GM12878 (cell line): ENCODE results near the gene MORC1. TPM values are rescaled to one million over a fixed set of nuclear protein-coding genes. Genes with fewer than 3 reads are reported as not detected.

Source experiments
- ATAC-seq: fragments of 200-7000 bp; cut with Tn5 transposase; 3 replicates; pipeline ENCODE4 v1.9.1; 2020; ENCODE audit warnings: mild to moderate bottlenecking, moderate library complexity
- BruUV-seq: library from RNA; stranded (reverse); fragments of 400-500 nt; replicated peaks from 2 replicates; lab custom pipeline; 2021; lab: Mats Ljungman, UMichigan
- CTCF ChIA-PET: fragments of 300-600 bp; sonication (Branson Sonifier 250); formaldehyde crosslinking; extraction: SDS; loops from one replicate; lab custom pipeline; 2021; ENCODE audit warnings: inconsistent platforms; lab: Yijun Ruan, JAX
- POLR2A ChIA-PET: fragments of 350-600 bp; formaldehyde crosslinking; extraction: SDS; loops from one replicate; lab custom pipeline; 2021; ENCODE audit warnings: inconsistent platforms; lab: Charles Lee
- RAD21 ChIA-PET: fragments of 300-600 bp; sonication (Branson Sonifier 250); formaldehyde crosslinking; loops from one replicate; lab custom pipeline; 2023; ENCODE audit warnings: antibody characterized with exemption; ENCODE audit not compliant: unreplicated experiment; lab: Charles Lee
- SMC1A ChIA-PET: fragments of 300-600 bp; sonication (Branson Sonifier 250); formaldehyde crosslinking; loops from one replicate; lab custom pipeline; 2023; ENCODE audit not compliant: unreplicated experiment, uncharacterized antibody; lab: Charles Lee
- DNase-seq: peaks from one replicate; pipeline ENCODE4 v3.0.0-alpha.2; 2011; ENCODE audit warnings: low read depth, low spot score
- FAIRE-seq: peaks from 3 replicates; lab custom pipeline; 2011; peaks lifted over from hg19 to GRCh38; lab: Jason Lieb, UNC
- H2AFZ ChIP-seq: 2 replicates; pipeline ENCODE4 v1.6.0; 2011; ENCODE audit warnings: low read depth, low read length, control low read depth; ENCODE audit not compliant: control insufficient read depth
- H3K27ac ChIP-seq: 2 replicates; pipeline ENCODE4 v1.5.1; 2011; ENCODE audit warnings: control low read depth; ENCODE audit not compliant: control insufficient read depth, insufficient read depth
- H3K27me3 ChIP-seq, 2 experiments: replicated peaks in 1 of 2; 2 replicates each; pipeline versions ENCODE4 v1.6.0 to v1.6.1; 2011; ENCODE audit warnings: low read length in 1 of 2; ENCODE audit not compliant: control insufficient read depth in 2 of 2, insufficient read depth in 2 of 2
- H3K36me3 ChIP-seq, 2 experiments: 2 replicates each; pipeline ENCODE4 v1.5.1; 2011; ENCODE audit warnings: low read length in 1 of 2; ENCODE audit not compliant: control insufficient read depth in 2 of 2, insufficient read depth in 2 of 2
- H3K4me1 ChIP-seq: 2 replicates; pipeline ENCODE4 v1.6.1; 2011; ENCODE audit warnings: mild to moderate bottlenecking, low read length, moderate library complexity, mixed read lengths; ENCODE audit not compliant: control insufficient read depth, insufficient read depth
- H3K4me2 ChIP-seq: 2 replicates; pipeline ENCODE4 v1.6.0; 2011; ENCODE audit warnings: control low read depth; ENCODE audit not compliant: control insufficient read depth, insufficient read depth
- H3K4me3 ChIP-seq: fragments of 200-600 bp; sonication (generic); 2 replicates; pipeline ENCODE4 v1.5.1; 2016
- H3K79me2 ChIP-seq: 2 replicates; pipeline ENCODE4 v1.6.0; 2011; ENCODE audit warnings: low read length; ENCODE audit not compliant: control insufficient read depth, insufficient read depth
- H3K9ac ChIP-seq: 2 replicates; pipeline ENCODE4 v1.8.0; 2011; ENCODE audit warnings: low read length, control low read depth, mixed read lengths; ENCODE audit not compliant: control insufficient read depth, insufficient read depth
- H3K9me3 ChIP-seq: replicated peaks from 3 replicates; pipeline ENCODE4 v1.5.1; 2011; ENCODE audit warnings: mild to moderate bottlenecking, low read length; ENCODE audit not compliant: control insufficient read depth, insufficient read depth
- H4K20me1 ChIP-seq: 2 replicates; pipeline ENCODE4 v1.6.0; 2011; ENCODE audit not compliant: control insufficient read depth, insufficient read depth
- CBFB ChIP-seq: IDR thresholded peaks from 2 replicates; pipeline ENCODE4 v1.6.1; 2016; ENCODE audit warnings: antibody characterized with exemption, low read depth
- CUX1 ChIP-seq: IDR thresholded peaks from 2 replicates; pipeline ENCODE4 v1.6.1; 2012; ENCODE audit warnings: improper control_type of control experiment, low read depth, low read length; ENCODE audit not compliant: insufficient replicate concordance
- JUND ChIP-seq: IDR thresholded peaks from 2 replicates; pipeline ENCODE4 v1.6.1; 2012; ENCODE audit warnings: low read depth, mild to moderate bottlenecking, low read length, improper control_type of control experiment, moderate library complexity
- MYB ChIP-seq: fragments of 150-350 bp; IDR thresholded peaks from 2 replicates; pipeline ENCODE4 v1.6.1; 2014; ENCODE audit warnings: mild to moderate bottlenecking, low read depth, low read length, borderline replicate concordance
- NRF1 ChIP-seq: conservative IDR thresholded peaks from 2 replicates; pipeline ENCODE4 v1.6.1; 2011; ENCODE audit warnings: mild to moderate bottlenecking, low read depth, low read length, improper control_type of control experiment
- RB1 ChIP-seq: fragments of 450-650 bp; formaldehyde crosslinking; IDR thresholded peaks from 2 replicates; pipeline ENCODE4 v1.6.1; 2017; ENCODE audit warnings: mild to moderate bottlenecking, borderline replicate concordance
- SIN3A ChIP-seq: IDR thresholded peaks from 2 replicates; pipeline ENCODE4 v1.6.1; 2012; ENCODE audit warnings: low read depth, low read length, improper control_type of control experiment
- SIX5 ChIP-seq: IDR thresholded peaks from 2 replicates; pipeline ENCODE4 v1.6.1; 2011; ENCODE audit warnings: mild to moderate bottlenecking, low read depth, low read length, moderate library complexity; ENCODE audit not compliant: severe bottlenecking
- ZZZ3 ChIP-seq: IDR thresholded peaks from 2 replicates; pipeline ENCODE4 v1.6.1; 2011; ENCODE audit warnings: low read depth; ENCODE audit not compliant: control insufficient read depth, insufficient read length
- WGBS: methylation state at CpG from one replicate; pipeline ENCODE4 v1.1.6; 2016; ENCODE audit warnings: low lambda C conversion rate; ENCODE audit not compliant: insufficient replicate concordance, insufficient coverage; ENCODE audit errors: missing lambda C conversion rate; 5-methylcytosine and 5-hydroxymethylcytosine counted together
- in situ Hi-C: fragments of 300-500 bp; cut with MboI; formaldehyde crosslinking; loops from 9 replicates; pipeline ENCODE4 v1.14.3; 2018; ENCODE audit warnings: mixed read lengths
- intact Hi-C: fragments of 100-400 bp; cut with micrococcal nuclease; formaldehyde crosslinking; loops from one replicate; pipeline ENCODE4 v1.14.2; 2022; ENCODE audit not compliant: unreplicated experiment
- polyA plus RNA-seq, 11 experiments: library from polyadenylated mRNA; depleted of rRNA in 4 of 11; unstranded in 6 of 11; stranded (reverse) in 5 of 11; fragments of >200 nt; fragmentation: Nextera tagmentation in 4 of 11; fragmentation: Illumina TruSeq in 1 of 11; extraction: Ambion mirVana in 4 of 11; extraction: Trizol in 1 of 11; gene quantifications; 1 replicate in 1 of 11; 2 replicates in 10 of 11; pipeline versions ENCODE4 v1.2.1 to v1.2.3, GENCODE V29; 2011 to 2016; ENCODE audit warnings: inconsistent platforms in 2 of 11, missing spikeins in 2 of 11, low read depth in 1 of 11
- total RNA-seq, 4 experiments: library from RNA; depleted of rRNA in 3 of 4; stranded (reverse); fragments of >200 nt in 3 of 4; fragmentation: Illumina TruSeq in 1 of 4; extraction: Trizol in 1 of 4; gene quantifications; 2 replicates each; pipeline versions ENCODE4 v1.2.1 to v1.2.3, GENCODE V29; 2013 to 2021
- TF ChIP-seq, protein P1 (sequence below): fragments of 150-350 bp; IDR thresholded peaks from 2 replicates; pipeline ENCODE4 v1.6.1; 2016; ENCODE audit warnings: low read depth, low read length

MORC1 gene
- total and polyA plus RNA-seq, 10 of the 15 experiments (the other 5 are each of a cell fraction or from before 2014, with no cell fraction given), result 0.18 TPM; not detected in 9

GRCh38 chr3:109035082-109035481, 82.9 kb downstream of the MORC1 start:
- in situ Hi-C loops (no loop called here), intact Hi-C loops (no loop called here)
- ChIA-PET SMC1A (no interaction called here), RAD21 (interaction anchor here (3.2 kb wide), 1 partner anchor 11 kb away, joined by 10 read pairs; no protein-coding TSS in a partner anchor), POLR2A (no interaction called here), CTCF (interaction anchor here (3.6 kb wide), 1 partner anchor 12 kb away, joined by 30 read pairs; no protein-coding TSS in a partner anchor)
- BruUV-seq, result no TSS peak
- 14% methylated on average over 1 of the region's 1 CpG for WGBS
- DNase-seq, result no peak
- Histone ChIP-seq H3K79me2 (no peaks in the 10 kb centered on the region), H3K27me3 (no peaks in the 10 kb centered on the region), H3K4me1 (no peaks in the 10 kb centered on the region), H3K9me3 (no peaks in the 10 kb centered on the region), H3K9ac (no peak overlapping the region), H3K36me3 (no peaks in the 10 kb centered on the region), H3K4me3 (no peak overlapping the region), H3K27ac (no peak overlapping the region), H3K4me2 (no peak overlapping the region), H4K20me1 (no peaks in the 10 kb centered on the region), H2AFZ (no peak overlapping the region)
- TF ChIP-seq JUND (no peak), MYB (no peak), CBFB (no peak), SIX5 (no peak), SIN3A (no peak), NRF1 (no peak), CUX1 (no peak), RB1 (no peak), ZZZ3 (no peak)
- TF ChIP-seq, protein P1, sequence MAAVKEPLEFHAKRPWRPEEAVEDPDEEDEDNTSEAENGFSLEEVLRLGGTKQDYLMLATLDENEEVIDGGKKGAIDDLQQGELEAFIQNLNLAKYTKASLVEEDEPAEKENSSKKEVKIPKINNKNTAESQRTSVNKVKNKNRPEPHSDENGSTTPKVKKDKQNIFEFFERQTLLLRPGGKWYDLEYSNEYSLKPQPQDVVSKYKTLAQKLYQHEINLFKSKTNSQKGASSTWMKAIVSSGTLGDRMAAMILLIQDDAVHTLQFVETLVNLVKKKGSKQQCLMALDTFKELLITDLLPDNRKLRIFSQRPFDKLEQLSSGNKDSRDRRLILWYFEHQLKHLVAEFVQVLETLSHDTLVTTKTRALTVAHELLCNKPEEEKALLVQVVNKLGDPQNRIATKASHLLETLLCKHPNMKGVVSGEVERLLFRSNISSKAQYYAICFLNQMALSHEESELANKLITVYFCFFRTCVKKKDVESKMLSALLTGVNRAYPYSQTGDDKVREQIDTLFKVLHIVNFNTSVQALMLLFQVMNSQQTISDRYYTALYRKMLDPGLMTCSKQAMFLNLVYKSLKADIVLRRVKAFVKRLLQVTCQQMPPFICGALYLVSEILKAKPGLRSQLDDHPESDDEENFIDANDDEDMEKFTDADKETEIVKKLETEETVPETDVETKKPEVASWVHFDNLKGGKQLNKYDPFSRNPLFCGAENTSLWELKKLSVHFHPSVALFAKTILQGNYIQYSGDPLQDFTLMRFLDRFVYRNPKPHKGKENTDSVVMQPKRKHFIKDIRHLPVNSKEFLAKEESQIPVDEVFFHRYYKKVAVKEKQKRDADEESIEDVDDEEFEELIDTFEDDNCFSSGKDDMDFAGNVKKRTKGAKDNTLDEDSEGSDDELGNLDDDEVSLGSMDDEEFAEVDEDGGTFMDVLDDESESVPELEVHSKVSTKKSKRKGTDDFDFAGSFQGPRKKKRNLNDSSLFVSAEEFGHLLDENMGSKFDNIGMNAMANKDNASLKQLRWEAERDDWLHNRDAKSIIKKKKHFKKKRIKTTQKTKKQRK, result no peak
- FAIRE-seq, result no peak
- ATAC-seq, result no peak
